ENCODE measurements around the gene AKIRIN1.
"Not testable (repeated sequence)": the region's sequence is repeated elsewhere in the genome, so short reads cannot be mapped to it uniquely, and the experiment has no call there.

The AKIRIN1 gene, protein sequence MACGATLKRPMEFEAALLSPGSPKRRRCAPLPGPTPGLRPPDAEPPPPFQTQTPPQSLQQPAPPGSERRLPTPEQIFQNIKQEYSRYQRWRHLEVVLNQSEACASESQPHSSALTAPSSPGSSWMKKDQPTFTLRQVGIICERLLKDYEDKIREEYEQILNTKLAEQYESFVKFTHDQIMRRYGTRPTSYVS

DNA sequence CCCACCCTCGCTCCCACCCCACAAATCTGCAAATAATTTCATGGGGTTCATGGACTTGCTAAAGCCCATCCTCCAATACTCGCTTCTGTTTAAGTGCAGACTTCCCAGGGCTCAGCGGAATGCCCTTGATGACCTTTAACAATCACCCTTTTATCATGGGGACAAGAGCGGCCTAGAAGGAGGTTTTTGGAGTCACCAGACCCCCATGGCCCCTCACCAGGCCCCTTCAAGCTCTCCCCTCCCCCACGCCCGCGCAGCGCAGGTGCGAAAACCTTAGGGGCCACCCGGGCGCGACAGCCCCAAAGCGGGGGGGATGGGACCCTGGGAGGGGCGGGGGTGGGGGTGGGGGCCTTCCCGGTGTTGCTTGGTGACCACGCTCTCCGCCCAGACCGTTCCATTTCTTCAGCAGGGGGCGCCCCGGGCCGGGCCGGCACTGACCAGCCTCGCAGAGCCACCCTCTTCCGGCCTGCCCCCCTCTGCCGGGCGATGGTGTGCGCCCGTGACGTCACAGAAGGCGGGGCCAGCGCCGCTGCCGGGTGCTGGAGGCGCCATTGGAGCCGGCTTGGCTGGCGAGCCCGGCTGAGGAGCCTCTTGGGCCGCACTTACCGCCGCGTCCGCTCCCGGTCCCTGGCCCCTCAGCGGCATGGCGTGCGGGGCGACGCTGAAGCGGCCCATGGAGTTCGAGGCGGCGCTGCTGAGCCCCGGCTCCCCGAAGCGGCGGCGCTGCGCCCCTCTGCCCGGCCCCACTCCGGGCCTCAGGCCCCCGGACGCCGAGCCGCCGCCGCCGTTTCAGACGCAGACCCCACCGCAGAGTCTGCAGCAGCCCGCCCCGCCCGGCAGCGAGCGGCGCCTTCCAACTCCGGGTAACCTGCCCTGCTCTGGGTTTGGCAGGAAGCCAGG, at the start of gene AKIRIN1:
Gene AKIRIN1, plus strand, starts transcription at position 539 of the 900 bp plus-strand sequence. Its CDS starts 105 bp downstream, at position 644.
- peak; percentile 99 for DNase-seq (ENCODE audit: low spot score)

DNA sequence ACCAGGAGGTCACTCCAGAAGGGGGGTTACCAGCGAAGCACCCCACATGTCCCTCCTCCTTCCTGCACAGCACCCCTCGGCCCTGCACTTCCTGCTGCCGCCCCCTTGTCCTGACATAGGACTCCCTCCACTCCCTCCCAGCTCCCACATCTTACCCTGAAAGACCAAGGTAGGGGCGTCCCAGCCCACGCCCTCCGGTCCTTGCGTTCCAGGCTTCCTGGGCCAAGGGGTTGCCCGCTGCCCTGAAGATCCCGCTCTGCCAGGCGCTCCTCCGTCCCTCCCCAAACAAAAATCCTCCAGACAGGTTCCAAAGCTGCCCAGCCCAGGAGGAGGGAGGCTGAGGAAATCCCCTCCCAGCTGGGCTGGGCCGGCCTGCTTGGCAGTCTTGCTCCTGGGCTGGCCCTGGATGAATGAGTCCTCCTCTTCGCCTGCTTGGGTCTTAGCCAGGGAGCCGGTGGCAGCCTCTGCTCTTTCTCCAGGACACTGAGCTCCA, 49.5 kb upstream of the AKIRIN1 start, which contains the start of gene RHBDL2:
Gene RHBDL2, minus strand, starts transcription at position 304 of the 493 bp plus-strand sequence. CDS start 22,618 bp downstream, outside the sequence.
- peak; percentile 90 for DNase-seq (ENCODE audit: low spot score)

DNA sequence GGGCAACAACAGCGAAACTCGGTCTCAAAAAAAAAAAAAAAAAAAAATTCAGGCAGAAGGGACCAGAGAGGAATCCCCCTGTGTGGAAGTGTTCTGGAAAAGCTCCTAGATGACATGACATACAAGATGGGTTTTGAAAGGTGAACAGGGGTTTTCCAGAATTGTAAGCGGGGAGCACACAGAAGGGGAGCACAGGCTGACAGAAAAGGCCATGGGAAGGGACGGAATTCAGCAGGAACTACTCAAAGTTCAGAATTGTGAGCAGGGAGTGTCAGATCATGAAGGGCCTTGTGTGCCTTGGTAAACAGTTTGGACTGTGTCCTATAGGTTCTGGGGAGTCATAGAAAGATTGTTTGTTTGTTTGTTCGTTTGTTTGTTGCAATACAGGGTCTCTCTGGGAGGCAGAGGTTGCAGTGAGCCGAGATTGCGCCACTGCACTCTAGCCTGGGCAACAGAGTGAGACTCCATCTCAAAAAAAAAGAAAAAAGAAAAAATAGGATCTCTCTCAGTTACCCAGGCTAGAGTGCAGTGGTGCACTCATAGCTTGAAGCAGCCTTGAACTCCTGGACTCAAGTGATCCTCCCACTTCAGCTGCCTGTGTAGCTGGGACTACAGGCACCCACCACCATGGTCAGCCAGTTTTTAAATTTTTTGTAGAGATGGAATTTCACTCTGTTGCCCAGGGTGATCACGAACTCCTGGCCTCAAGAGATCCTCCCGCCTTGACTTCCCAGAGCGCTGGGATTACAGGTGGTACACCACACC, 48.2 kb upstream of the AKIRIN1 start:
- DNase-seq (ENCODE audit: low spot score), result no peak

DNA sequence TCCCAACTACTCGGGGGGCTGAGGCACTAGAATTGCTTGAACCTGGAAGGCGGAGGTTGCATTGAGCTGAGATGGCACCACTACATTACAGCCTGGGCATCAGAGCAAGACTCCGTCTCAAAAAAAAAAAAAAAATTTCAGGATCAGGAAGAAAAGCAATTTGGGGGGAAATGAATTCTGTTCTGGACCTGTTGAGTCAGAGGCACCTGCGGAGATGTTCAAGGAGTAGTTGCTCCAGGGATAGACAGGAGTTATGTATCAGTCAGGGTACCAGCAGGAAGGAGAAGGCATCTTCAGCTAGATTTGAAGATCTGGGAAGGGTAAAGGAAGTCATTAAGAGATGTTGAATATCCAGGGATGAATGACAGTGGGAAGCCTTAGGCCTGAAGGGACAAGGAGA, 46.5 kb upstream of the AKIRIN1 start:
- DNase-seq (ENCODE audit: low spot score), result no peak

DNA sequence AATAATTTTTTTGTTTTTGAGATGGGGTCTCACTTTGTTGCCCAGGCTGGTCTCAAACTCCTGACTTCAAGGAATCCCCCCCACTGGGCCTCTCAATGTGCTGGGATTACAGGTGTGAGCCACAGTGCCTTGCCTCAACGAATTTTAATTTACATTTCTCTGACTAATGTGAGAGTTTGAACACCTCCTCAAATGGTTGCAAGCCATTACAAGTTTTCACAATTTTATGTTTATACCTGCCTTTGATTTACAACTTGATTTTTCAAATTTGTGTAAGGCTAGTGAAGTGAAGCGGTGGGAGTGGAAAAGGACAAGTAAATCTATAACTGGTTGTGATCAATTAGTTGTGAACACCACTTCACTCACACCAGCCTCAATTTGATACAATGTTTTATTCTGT, 40.5 kb upstream of the AKIRIN1 start:
- DNase-seq (ENCODE audit: low spot score), result no peak

DNA sequence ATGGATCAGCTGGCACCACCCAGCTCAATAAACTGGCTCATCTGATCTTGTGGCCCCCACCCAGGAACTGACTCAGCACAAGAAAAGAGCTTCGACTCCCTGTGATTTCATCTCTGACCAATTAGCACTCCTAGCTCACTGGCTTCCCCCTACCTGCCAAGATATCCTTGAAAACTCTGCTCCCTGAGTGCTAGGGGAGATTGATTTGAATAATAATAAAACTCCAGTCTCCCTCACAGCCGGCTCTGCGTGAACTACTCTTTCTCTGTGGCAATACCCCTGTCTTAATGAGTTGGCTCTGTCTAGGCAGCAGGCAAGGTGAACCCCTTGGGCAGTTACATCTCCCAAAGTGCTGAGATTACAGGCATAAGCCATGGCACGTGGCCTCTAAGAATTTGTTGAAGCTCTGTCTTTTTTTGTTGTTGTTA, 37.6 kb upstream of the AKIRIN1 start:
- no peak for DNase-seq (ENCODE audit: low spot score)

DNA sequence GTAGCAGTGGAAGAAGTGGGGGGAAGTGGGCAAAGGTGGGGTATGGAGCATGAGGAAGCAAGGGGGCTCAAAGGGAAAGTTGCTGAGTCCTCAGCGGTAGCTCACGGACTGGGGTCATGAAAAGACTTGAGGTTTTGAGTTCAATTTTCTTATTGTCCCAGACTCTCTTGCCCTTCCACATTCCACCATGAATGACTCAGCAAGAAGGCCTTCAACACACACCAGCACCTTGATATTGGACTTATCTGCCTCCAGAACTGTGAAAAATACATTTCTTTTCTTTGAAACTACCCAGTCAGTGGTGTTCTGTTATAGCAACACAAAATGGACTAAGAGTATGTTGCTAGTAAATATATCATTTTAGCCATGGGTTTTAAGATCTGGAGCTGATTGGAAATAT, 32.1 kb upstream of the AKIRIN1 start:
- DNase-seq (ENCODE audit: low spot score), result peak; percentile 11

DNA sequence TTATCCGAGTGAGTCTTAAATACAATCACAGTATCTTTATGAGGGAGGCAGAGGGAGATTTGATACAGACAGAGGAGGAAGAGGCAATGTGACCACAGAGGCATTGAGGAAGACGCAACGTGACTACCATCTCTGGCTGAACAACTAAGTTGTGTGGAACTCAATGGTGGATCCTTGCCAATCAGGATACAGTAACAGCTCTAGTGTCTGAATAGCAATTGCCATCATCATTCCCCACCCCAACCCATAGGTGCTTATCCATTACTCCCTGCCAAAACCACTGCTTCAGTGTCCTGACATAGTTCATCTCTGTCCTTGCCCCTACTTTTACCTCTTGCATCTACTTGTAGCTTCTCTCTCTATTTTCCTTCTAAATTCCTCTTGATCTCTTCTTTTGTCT, 29.0 kb upstream of the AKIRIN1 start:
- peak; percentile 74 for DNase-seq (ENCODE audit: low spot score)

DNA sequence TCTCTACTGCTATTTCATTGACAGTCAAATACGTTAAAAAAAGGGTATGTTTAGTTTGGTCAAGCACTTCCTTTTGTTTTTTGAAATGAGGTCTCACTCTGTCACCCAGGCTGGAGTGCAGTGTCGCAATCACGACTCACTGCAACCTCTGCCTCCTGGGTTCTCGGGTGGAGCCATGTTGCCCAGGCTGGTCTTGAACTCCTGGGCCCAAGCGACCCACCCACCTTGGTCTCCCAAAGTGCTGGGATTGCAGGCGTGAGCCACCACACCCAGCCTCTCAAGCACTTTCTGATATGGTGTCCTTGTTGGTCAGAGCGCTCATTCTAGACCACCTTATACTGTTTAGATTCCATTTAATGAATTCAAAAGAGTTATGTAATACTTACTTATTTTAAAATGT, 28.5 kb upstream of the AKIRIN1 start:
- no peak for DNase-seq (ENCODE audit: low spot score)

DNA sequence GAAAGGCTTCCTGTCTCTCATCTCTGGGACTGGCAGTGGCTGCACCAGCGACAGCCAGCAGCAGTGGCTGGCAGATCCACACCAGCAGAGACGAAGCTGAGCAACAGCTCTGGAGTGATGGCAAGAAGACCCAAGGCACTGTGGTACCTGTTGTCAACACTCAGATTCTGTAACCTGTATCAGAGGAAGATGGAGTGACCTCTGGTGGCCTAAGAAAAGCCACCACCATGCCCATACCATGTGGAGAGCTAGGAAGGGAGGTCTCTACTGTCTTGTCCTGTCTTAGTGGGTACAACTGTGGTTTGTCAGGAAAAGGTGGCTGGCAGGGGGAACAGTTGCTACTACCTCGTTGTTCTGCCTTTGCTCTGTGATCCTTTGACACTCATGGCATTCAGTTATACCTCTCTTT, 26.9 kb upstream of the AKIRIN1 start:
- no peak for DNase-seq (ENCODE audit: low spot score)

DNA sequence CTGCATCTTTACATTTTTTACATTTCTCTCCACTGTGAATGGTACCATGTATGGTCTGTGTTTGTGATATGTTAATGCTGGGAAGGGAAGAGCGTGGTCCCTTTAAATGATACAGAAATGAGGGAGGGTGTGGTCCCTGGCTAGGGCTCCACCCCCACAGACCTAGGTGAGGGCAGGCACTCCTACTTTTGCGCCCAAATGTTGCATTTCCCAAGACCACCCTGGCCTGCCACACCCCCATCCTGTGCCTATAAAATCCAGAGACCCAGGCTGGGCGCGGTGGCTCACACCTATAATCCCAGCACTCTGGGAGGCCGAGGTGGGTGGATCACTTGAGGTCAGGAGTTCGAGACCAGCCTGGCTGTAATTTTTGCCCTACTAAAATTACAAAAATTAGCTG, 17.9 kb upstream of the AKIRIN1 start:
- DNase-seq (ENCODE audit: low spot score), result not testable (repeated sequence)

DNA sequence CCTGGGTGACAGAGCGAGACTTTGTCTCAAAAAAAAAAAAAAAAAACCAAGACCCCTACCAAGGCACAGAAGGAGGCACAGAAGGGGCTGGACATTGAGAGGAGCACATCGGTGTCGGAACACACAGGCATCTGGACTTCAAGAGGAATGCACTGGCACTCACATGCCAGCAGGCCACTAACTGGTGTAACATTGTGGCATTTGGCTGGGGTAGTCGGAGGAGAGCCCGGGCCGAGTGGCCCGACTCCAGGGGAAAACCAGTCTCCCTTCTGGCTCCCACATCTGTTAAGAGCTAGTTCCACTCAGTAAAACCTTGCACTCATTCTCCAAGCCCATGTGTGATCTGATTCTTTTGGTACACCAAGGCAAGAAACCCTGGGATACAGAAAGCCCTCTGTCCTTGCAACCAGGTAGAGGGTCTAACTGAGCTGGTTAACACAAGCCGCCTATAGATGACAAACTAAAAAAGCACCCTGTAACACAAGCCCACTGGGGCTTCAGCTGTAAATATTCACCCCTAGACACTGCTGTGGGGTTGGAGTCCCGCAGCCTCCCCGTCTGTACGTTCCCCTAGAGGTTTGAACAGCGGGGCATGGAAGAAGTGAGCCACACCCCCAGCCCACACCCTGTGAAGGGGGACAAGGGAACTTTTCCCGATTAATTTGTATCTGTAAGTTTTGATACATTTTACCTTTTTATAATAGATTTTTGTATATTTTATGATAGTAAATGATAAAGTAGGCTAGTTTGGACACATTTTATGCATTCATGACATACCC, 17.2 kb upstream of the AKIRIN1 start:
- peak; percentile 6 for DNase-seq (ENCODE audit: low spot score)

DNA sequence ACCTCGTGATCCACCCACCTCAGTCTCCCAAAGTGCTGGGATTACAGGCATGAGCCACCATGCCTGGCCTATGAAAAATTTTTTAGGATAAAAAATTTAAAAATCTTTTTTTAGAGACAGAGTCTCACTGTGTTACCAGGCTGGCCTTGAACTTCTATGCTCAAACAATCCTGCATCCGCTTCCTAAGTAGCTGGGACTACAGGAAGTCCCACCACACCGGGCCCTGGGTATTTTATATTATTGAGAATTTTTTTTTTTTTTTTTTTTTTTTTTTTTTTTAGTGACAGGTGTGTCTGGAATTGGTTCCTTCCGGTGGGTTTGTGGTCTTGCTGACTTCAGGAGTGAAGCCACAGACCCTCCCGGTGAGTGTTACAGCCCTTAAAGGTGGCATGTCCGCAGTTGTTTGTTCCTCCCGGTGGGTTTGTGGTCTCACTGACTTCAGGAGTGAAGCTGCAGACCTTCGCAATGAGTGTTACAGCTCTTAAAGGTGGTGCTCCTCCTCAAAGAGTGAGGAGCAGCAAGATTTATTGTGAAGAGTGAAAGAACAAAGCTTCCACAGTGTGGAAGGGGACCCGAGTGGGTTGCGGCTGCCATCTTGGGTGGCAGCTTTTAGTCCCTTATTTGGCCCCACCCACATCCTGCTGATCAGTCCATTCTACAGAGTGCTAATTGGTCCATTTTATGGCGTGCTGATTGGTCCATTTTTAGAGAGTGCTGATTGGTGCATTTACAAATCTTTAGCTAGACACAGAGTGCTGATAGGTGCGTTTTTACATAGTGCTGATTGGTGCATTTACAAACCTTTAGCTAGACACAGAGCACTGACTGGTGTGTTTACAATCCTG, 13.5 kb upstream of the AKIRIN1 start:
- not testable (repeated sequence) for DNase-seq (ENCODE audit: low spot score)

DNA sequence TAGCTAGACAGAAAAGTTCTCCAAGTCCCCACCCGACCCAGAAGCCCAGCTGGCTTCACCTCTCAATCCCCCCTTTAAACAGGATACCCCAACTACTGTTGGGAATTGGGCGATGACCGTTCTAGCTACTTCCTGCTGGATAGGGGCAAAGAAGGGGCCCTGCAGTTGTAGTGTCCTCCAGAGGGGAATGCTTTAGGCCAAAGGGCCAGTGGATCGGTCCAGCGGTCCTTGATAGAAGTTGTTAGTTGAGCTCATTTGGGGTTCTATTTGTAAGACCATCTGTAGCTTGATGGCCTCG, 12.9 kb upstream of the AKIRIN1 start:
- DNase-seq (ENCODE audit: low spot score), result not testable (repeated sequence)

DNA sequence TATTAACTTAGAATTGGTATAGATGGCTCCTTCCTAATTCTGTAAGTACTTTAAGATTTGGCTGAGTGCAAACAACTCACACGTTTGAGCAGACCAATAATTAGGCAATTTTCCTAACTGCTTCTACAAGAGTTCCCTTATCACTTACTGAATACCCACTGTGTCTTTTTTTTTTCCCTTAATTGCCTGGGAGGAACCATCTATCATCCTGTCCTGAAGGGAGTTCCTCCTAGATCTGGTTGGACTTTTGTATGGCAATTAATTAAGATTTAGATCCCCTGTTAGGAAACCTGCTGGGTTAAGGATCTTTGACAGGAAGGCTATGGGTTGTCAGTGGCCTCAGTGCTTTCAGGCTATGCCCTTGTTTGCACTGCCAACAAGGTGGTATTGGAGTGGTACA, 11.7 kb upstream of the AKIRIN1 start:
- not testable (repeated sequence) for DNase-seq (ENCODE audit: low spot score)

DNA sequence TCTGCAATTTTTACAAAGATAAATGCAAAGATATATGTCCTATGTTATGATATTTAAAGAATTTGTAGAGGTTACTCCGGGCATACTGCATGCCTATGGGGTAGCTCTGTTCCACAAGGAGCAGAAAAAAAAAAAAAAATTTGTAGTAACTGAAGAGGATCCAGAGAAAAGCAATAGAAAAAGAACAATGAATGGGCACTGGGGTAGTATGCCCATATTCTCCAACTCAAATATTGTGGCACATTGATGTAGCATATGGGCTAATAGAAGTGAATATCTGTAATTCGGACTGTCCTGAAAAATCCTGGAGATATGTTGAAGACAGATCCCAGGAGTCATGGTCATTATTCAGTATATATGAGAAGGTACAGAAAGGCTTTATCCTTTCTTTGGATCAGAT, 1.1 kb upstream of the AKIRIN1 start:
- DNase-seq (ENCODE audit: low spot score), result no peak

DNA sequence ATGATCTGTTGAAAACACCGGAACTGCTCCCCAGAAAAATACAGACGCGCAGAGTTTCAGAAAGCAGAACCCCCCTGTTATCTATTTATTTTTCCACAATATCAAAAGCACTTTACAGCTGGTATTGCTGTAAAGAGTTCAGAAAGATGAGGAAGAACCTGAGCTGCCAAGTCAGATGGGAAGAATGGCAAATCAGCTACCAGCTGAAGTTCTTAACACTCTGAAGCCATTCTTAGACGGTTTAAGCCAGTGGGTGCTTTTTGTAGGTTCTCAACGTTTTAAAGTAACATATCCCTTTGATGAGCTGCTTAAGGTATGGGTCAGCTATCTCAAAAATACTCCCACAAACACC, 714 bp upstream of the AKIRIN1 start:
- DNase-seq (ENCODE audit: low spot score), result peak; percentile 7

DNA sequence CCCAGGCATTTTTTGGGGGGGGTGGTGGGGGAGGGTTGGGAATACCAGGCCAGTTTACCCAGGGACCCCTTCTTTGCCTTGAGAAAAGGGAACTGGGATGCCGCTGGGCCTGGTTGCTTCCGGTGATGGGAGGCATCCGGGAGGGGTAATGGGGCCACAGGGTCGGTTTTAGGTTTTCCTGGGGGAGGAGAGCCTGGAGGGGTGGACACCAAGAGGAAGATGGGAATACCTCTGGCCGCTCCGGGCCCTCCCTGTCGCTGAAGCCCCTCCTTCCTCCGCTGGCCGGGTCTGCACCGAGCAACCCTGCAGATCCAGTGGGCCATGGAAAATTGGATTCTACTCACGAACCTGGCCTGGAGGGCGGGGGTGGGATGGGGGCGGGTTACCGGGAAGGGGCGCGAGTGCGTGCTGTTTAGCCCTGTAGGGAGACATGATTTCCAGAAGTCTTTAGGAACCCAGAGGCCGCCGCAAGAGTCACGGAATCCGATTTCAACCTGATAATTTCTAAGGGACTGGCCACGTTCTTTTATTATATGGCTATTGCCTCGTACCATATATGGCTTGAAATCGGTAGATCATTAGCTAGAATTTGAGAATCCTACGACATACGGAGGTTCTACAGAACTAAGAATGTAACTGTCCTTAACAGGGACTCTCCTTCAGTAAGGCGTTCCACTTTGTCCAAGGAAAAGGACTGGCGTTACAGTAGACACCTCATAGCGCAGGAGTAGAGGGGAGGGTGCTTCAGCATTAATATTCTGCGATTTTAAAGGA, 749 bp downstream of the AKIRIN1 start:
- DNase-seq (ENCODE audit: low spot score), result peak; percentile 35

DNA sequence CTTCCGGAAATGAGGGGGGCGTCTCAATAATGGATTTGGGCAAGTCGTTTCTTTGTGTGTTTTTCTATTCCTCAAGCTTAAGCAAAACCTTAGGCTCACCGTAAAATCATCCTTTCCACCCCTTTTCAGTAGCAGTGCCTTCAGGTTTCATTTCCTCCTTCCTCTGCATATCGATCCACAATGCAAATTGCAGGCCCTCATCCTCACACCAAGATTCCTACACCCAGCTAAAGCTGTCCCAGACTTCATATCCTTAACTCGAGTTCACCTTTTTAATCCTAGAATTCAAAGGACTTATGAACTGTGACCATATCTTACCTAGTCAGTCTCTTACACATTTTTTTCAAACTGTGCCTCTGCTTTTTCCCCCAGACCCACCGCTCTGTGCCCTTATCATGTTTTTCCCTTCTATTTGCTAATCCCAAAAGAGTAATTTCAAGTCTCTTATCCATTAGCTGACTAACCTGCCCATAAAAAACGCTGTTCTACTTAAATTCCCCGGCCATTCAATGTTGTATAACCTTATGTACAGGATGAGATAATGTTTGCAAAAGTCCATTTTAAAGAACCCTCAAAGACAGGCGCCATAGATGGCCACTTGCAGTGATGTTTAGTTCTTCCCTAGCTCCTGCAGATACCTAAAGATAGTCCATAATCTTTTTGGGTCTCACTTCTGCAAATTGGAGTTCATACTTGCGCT, 1.5 kb downstream of the AKIRIN1 start:
- no peak for DNase-seq (ENCODE audit: low spot score)

Data from AG08395 (cell line).